Activated CD4-positive, CD25-positive, alpha-beta regulatory T cell (primary cell): ENCODE results near the gene PTDSS2.

ENCODE experiments used
- DNase-seq, 4 experiments: peaks; one replicate each; lab custom pipeline; 2025; lab: John Stamatoyannopoulos, UW

Gene PTDSS2

GRCh38 chr11:531919-532526 lies 81.9 kb downstream of the PTDSS2 start:
- no peak for DNase-seq

- no peak for DNase-seq
These were observed 82.5 kb downstream of the PTDSS2 start for GRCh38 chr11:532527-532985.

- DNase-seq = no peak
These were observed 83.0 kb downstream of the PTDSS2 start for GRCh38 chr11:532986-533585.

GRCh38 chr11:533586-534395 lies 83.7 kb downstream of the PTDSS2 start:
- DNase-seq = no peak

DNA sequence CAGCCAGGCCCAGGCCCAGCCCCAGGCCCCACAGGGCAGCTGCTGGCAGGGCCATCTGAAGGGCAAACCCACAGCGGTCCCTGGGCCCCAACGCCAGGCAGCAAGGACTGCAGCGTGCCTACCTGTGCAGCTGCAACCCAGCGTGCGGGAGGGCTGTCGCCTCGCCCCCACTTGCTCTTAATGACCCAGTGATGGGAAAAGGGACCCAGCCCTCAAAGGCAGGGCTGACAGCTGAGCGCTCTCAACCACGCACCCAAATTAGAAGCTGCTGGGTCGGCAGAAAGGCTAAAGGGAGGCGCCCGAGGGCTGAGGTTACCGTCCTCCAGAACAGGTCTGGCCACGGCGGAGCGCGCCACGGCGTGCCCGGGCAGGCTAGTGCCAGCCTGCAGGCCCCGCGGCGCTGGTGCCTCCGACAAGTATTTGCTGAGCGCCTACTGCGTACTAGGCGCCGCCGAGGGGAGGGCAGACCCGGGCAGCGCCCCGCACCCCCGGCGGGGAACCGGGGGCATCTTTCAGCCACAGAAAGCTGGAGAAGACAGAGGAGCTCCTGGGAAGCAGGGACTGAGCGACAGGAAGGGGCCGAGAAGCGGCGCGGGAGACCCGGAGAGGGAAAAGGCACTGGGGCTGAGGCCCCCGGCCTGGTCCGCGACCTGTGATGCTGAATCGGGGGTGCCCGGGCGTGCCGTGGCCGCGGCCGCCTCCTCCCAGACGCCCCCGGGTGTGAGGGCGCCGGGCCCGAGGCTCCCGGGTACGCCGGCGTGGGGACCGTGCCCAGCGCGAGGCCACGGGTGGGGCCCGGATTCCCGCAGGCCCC lies 84.5 kb downstream of the PTDSS2 start:
- DNase-seq = no peak

- no peak for DNase-seq
These were observed 85.1 kb downstream of the PTDSS2 start for GRCh38 chr11:535210-535518.

DNA sequence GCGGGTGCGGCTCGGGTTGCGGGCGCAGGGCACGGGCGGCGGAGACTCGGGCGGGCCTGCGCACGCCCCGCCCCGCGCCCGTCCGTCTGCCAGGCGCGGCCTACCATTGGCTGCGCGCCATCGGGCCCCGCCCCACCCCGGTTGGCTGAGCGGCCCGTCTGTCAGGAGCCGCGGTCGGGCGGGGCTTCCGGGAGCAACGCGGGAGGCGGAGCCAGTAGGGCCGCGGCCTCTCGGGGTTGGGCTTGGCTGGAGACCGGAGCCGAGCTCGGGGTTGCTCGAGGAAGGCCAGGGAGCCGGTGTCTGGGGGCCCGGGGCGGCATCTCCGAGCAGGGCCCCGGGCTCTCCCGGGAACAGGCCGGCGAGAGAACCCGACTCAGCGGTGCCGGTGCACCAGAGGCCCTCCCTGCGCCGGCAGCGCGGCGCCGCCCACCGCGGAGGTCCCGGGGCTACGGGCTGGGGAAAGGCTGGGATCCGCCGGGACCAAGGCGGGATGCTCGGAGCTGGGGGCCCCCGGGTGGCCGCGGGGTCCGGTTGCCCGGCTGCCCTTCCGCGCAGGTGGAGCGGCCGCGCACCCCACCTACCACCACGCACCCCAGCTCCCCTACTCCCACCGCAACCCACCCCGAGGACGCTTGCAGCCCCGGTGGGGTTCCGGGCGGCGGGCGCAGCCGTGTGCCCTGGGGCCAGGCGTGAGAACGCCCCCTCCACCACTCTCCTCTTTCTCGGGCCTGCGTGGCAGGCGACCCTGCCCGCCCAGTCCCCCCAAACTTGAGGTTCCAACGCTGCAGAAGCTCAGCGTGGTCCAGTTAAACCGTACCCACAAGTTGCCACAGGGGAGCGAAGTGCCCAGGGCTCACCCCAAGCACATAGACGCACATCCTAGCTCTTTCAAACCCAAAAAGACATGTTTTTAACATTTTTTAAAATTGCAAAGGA lies 85.7 kb downstream of the PTDSS2 start, which contains the start of gene HRAS:
Gene HRAS (minus strand): TSS at position 58 of the 936 bp plus-strand sequence.
- peak; percentile 87 to 96 (median 94) for DNase-seq

- DNase-seq = peak; percentile 79 to 87 (median 82)
These were observed 87.0 kb downstream of the PTDSS2 start, which contains the start of gene LRRC56 for GRCh38 chr11:536841-537621. LRRC56 (plus strand) TSS chr11:537527; CDS start chr11:540685, 3,158 bp downstream.

DNA sequence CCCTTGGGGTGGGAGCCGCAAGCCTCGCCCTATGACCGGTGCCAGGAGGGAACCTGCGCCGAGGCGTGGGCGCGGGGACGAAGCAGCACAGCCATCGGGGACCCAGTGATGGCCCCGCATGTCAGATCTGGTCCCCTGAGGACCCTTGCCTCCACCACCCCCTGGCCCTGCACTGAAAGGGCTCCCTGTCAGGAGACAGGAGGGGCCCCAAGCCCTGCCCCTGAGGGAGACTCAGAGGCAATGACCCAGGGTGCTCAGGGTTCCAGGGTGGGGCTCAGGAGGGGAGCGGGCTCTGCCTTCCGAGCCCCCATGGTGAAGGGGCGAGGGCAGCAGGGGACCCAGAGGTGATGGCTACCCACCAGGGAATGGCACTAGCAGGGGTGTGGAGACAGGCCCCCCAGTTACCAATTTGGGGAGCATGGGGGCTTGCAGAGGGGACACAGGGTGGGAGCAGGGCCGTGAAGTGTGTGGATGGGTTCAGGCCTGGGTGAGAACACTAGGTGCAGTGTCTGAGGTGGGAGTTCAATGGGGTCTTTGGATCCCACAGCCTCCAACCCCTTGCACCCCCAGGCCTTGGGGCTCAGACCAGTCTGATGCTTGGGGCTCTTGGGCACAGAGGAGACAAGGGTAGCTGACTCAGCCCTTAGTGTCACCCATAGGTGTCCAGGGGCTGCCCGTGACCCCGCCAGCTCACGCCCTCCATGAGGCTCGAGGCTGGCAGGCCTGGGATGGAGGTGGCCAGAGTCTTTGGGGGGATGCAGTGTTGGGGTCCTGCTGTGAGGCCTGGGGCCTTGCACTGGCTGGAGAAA lies 87.7 kb downstream of the PTDSS2 start:
- DNase-seq = no peak

GRCh38 chr11:538431-539051 lies 88.5 kb downstream of the PTDSS2 start:
- no peak for DNase-seq

GRCh38 chr11:539971-540481 lies 89.9 kb downstream of the PTDSS2 start:
- no peak for DNase-seq
